Neuronal stem cell (in vitro differentiated cells): ENCODE measurements around the gene CDC42BPA. TPM values are rescaled to one million over a fixed set of nuclear protein-coding genes. Genes with fewer than 3 reads are reported as not detected.
A peak's percentile ranks its signal among the peaks of the same experiment; 100 is the strongest.

Experiments used
- DNase-seq: peaks from one replicate; pipeline ENCODE4 v3.0.0-alpha.2; 2013; ENCODE audit warnings: low spot score
- H2AFZ ChIP-seq: one replicate; pipeline ENCODE4 v1.6.1; 2013; ENCODE audit warnings: mild to moderate bottlenecking, low read length, inconsistent platforms
- H2AK5ac ChIP-seq: 2 replicates; pipeline ENCODE4 v1.6.1; 2013; ENCODE audit warnings: low read depth, mild to moderate bottlenecking, inconsistent platforms, low read length, moderate library complexity, mixed read lengths
- H2BK120ac ChIP-seq: 2 replicates; pipeline ENCODE4 v1.6.1; 2013; ENCODE audit warnings: low read depth, mild to moderate bottlenecking, inconsistent platforms, low read length, moderate library complexity, mixed read lengths
- H2BK12ac ChIP-seq: one replicate; pipeline ENCODE4 v1.6.1; 2013; ENCODE audit warnings: low read length, inconsistent platforms
- H2BK15ac ChIP-seq: 2 replicates; pipeline ENCODE4 v1.6.1; 2013; ENCODE audit warnings: mild to moderate bottlenecking, low read length, inconsistent platforms, mixed read lengths
- H2BK5ac ChIP-seq: one replicate; pipeline ENCODE4 v1.6.1; 2013; ENCODE audit warnings: inconsistent platforms, mild to moderate bottlenecking, low read length, moderate library complexity
- H3K14ac ChIP-seq: one replicate; pipeline ENCODE4 v1.6.1; 2013; ENCODE audit warnings: low read length, inconsistent platforms
- H3K18ac ChIP-seq: 2 replicates; pipeline ENCODE4 v1.6.1; 2013; ENCODE audit warnings: low read length, inconsistent platforms
- H3K23ac ChIP-seq: 2 replicates; pipeline ENCODE4 v1.6.1; 2013; ENCODE audit warnings: low read depth, mild to moderate bottlenecking, mixed read lengths, low read length, inconsistent platforms; ENCODE audit not compliant: poor library complexity
- H3K27ac ChIP-seq: replicated peaks from 3 replicates; pipeline ENCODE4 v1.5.1; 2013; ENCODE audit warnings: low read length, inconsistent platforms
- H3K27me3 ChIP-seq, 3 experiments: 2 replicates each; pipeline ENCODE4 v1.6.1; 2013; ENCODE audit warnings: low read length in 3 of 3, mild to moderate bottlenecking in 2 of 3, inconsistent platforms in 1 of 3, low read depth in 1 of 3, mixed read lengths in 1 of 3, moderate library complexity in 1 of 3; ENCODE audit not compliant: control insufficient read depth in 3 of 3, insufficient read depth in 3 of 3
- H3K36me3 ChIP-seq, 2 donors: replicated peaks in 1 of 2; 2 replicates each; pipeline ENCODE4 v1.6.1; 2013; ENCODE audit warnings: low read length in 2 of 2; ENCODE audit not compliant: control insufficient read depth in 2 of 2, insufficient read depth in 2 of 2
- H3K4ac ChIP-seq: 2 replicates; pipeline ENCODE4 v1.6.1; 2013; ENCODE audit warnings: inconsistent platforms, mild to moderate bottlenecking, low read length, moderate library complexity
- H3K4me1 ChIP-seq, 2 donors: 1 replicate in 1 of 2; 2 replicates in 1 of 2; pipeline ENCODE4 v1.6.1; 2013; ENCODE audit warnings: low read length in 2 of 2, low read depth in 1 of 2; ENCODE audit not compliant: control insufficient read depth in 2 of 2, insufficient read depth in 1 of 2
- H3K4me2 ChIP-seq: one replicate; pipeline ENCODE4 v1.6.1; 2013; ENCODE audit warnings: mild to moderate bottlenecking, low read length, inconsistent platforms; ENCODE audit not compliant: insufficient read depth, poor library complexity, severe bottlenecking
- H3K4me3 ChIP-seq, 2 donors: 2 replicates each; pipeline ENCODE4 v1.5.1; 2013; ENCODE audit warnings: low read length in 2 of 2, mild to moderate bottlenecking in 2 of 2, inconsistent platforms in 1 of 2, moderate library complexity in 1 of 2
- H3K79me1 ChIP-seq: one replicate; pipeline ENCODE4 v1.6.1; 2013; ENCODE audit warnings: low read depth, mild to moderate bottlenecking, inconsistent platforms, low read length, moderate library complexity
- H3K9ac ChIP-seq: one replicate; pipeline ENCODE4 v1.6.1; 2013; ENCODE audit warnings: mild to moderate bottlenecking, low read depth, low read length, inconsistent platforms; ENCODE audit not compliant: poor library complexity
- H3K9me3 ChIP-seq, 2 donors: replicated peaks in 1 of 2; 2 replicates each; pipeline versions ENCODE3 to v1.6.1; 2013; ENCODE audit warnings: low read length in 2 of 2, mild to moderate bottlenecking in 2 of 2, inconsistent platforms in 1 of 2, low read depth in 1 of 2, mixed read lengths in 1 of 2, moderate library complexity in 1 of 2; ENCODE audit not compliant: control insufficient read depth in 2 of 2, insufficient read depth in 1 of 2
- H4K8ac ChIP-seq: one replicate; pipeline ENCODE4 v1.6.1; 2013; ENCODE audit warnings: low read depth, mild to moderate bottlenecking, inconsistent platforms, low read length, moderate library complexity
- H4K91ac ChIP-seq: one replicate; pipeline ENCODE4 v1.6.1; 2013; ENCODE audit warnings: low read length, low read depth, mild to moderate bottlenecking, inconsistent platforms; ENCODE audit not compliant: poor library complexity
- WGBS, 2 donors: extraction: QIAGEN DNeasy Blood & Tissue Kit; methylation state at CpG; one replicate each; pipeline ENCODE4 v1.1.7; 2013; ENCODE audit warnings: missing lambda C conversion rate in 2 of 2, mixed read lengths in 1 of 2; ENCODE audit not compliant: insufficient read length in 2 of 2, insufficient replicate concordance in 1 of 2; ENCODE audit errors: extremely low coverage in 2 of 2; 5-methylcytosine and 5-hydroxymethylcytosine counted together
- polyA plus RNA-seq, 2 experiments: library from polyadenylated mRNA; stranded (reverse); fragments of 200-250 nt; gene quantifications; one replicate each; pipeline ENCODE4 v1.2.3, GENCODE V29; 2013

Gene CDC42BPA, protein sequence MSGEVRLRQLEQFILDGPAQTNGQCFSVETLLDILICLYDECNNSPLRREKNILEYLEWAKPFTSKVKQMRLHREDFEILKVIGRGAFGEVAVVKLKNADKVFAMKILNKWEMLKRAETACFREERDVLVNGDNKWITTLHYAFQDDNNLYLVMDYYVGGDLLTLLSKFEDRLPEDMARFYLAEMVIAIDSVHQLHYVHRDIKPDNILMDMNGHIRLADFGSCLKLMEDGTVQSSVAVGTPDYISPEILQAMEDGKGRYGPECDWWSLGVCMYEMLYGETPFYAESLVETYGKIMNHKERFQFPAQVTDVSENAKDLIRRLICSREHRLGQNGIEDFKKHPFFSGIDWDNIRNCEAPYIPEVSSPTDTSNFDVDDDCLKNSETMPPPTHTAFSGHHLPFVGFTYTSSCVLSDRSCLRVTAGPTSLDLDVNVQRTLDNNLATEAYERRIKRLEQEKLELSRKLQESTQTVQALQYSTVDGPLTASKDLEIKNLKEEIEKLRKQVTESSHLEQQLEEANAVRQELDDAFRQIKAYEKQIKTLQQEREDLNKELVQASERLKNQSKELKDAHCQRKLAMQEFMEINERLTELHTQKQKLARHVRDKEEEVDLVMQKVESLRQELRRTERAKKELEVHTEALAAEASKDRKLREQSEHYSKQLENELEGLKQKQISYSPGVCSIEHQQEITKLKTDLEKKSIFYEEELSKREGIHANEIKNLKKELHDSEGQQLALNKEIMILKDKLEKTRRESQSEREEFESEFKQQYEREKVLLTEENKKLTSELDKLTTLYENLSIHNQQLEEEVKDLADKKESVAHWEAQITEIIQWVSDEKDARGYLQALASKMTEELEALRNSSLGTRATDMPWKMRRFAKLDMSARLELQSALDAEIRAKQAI (N-terminal part only)
- polyA plus RNA-seq (2013, experiment 1 of 2), result 10.3 TPM
- polyA plus RNA-seq (2013, experiment 2 of 2), result 10.3 TPM

DNA sequence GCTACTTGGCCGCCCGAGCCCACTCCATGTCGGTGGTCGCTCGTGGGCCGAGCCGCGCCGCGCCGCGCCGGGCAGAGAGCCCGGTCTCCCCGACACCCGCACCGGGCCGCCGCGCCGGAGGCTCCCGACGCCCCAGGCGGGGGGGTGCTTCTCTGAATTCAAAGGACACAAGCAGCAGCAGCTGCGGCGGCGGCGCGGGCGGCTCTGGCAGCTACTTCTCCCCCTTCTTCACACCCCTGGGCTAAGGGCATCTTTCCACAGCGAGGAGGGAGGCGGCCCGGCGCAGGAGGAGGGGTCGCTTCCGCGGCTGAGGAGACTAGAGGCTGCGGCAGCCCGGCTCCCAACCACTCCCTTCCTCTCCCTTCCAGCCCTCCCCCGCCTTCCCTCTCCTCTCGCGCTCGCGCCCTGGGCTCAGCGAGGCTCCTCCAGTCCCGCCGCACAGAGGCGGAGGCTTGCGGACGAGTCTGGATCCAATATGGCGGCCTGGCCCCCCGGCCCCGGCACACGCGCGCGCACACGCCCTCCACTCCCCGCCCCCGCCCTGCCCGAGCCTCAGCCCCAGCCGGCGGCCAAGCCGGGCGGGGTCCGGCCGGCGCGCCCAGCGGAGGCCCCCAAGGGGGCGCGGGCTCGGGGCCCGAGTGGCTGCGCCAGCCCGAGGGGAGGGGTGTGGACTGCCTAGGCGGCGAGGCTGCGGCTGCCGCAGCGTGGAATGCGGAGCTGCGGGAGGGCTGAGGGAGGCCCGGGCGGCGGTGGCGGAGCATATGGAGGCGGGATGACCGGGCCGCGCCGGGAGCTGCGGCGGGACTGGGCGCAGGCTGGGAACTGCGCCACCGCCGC lies at the start of gene CDC42BPA:
TSS of gene CDC42BPA (minus strand) at position 477 of the 837 bp plus-strand sequence. CDS start 1,310 bp downstream, outside the sequence.
- Histone ChIP-seq H3K27ac (peak within 1 kb of the TSS; percentile 96), H3K4ac (no peak within 1 kb of the TSS), H3K4me1 (peaks cover 4 to 6% of the 10 kb centered on the region in 2 donors), H4K91ac (no peak within 1 kb of the TSS), H2BK120ac (peak within 1 kb of the TSS; percentile 47), H3K14ac (peak within 1 kb of the TSS; percentile 65), H3K9me3 (no peaks in the 10 kb centered on the region), H3K4me3 (peak within 1 kb of the TSS; percentile 55 to 90), H3K4me2 (peak within 1 kb of the TSS; percentile 64), H3K23ac (peak within 1 kb of the TSS; percentile 99), H3K79me1 (no peaks in the 10 kb centered on the region), H3K9ac (peak within 1 kb of the TSS; percentile 93), H2BK15ac (peak within 1 kb of the TSS; percentile 67), H2AK5ac (peak within 1 kb of the TSS; percentile 56), H2BK12ac (no peak within 1 kb of the TSS), H3K27me3 (no peaks in the 10 kb centered on the region), H2AFZ (peak within 1 kb of the TSS; percentile 94), H3K36me3 (no peaks in the 10 kb centered on the region), H3K18ac (peak within 1 kb of the TSS; percentile 99), H2BK5ac (peak within 1 kb of the TSS; percentile 87), H4K8ac (peak within 1 kb of the TSS; percentile 17)
- no CpG with 5 or more reads among the region's 98 CpGs for WGBS, 2 donors
- peak; percentile 77 for DNase-seq

DNA sequence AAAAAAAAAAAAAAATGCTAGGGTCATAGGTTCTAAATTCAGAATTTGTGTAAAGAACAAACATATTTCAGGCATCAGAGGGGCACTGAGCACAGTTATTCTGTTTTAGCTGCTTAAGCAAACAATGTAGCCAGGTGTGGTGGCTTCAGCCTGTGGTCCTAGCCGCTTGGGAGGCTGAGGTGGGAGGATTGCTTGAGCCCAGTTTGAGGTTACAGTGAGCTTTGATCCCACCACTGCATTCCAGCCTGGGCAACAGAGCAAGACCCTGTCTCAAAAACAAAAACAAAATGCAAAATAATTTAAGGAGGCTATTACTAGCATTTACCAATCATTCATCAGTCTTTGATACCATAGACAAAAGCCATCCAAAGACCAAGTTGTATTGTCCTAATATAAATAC lies 49.7 kb upstream of the CDC42BPA start:
- WGBS, 2 donors, result no CpG with 5 or more reads among the region's 1 CpG

DNA sequence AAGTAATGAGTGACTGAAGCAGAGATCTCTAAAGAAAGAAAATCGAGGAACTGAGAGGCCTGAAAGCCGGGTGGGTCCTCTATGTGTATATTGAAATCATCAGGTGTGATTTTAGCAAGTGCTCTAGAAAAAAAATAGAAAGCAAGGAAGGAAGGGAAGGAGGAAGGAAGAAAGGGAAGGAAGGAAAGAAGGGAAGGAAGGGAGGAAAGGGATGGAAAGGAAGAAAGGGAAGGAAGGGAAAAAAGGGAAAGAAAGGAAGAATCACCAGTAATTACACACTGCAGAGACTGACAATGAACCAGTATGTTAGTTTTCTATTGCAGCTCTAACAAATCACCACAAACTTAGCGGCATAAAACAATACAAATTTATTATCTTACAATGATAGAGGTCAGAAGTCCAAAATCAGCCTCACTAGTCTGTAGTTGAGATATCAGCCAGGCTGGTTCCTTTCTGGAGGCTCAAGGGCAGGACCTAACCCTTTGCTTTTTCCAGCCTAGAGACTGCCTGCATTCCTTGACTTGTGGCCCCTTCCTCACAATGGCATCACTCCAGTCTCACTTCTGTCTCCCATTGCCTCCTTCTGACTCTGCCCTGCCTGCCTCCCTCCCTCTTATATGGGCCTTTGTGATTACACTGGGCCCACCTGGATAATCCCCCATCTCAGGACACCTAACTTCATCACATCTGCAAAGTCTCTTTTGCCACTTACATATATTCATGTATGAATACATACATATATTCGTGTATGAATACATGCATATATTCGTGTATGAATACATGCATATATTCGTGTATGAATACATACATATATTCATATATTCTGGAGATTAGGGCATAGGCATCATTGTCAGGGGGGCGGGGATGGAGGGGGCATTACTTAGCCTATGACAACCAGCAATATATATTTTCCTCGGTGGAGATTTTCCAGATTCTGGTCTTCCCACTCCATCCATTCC lies 47.5 kb upstream of the CDC42BPA start:
- H2BK120ac ChIP-seq, result no peak overlapping the region
- no peak for DNase-seq
- H2AK5ac ChIP-seq, result no peak overlapping the region
- H2BK12ac ChIP-seq, result no peak overlapping the region
- no peak overlapping the region for H3K9ac ChIP-seq
- no peak overlapping the region for H3K4ac ChIP-seq
- H3K23ac ChIP-seq, result no peak overlapping the region
- peaks cover 0 to 5% of the 10 kb centered on the region in 2 donors for H3K9me3 ChIP-seq
- H3K27me3 ChIP-seq, result no peaks in the 10 kb centered on the region
- H4K8ac ChIP-seq, result no peak overlapping the region
- no peak overlapping the region for H3K27ac ChIP-seq
- peak overlapping the region; percentile 27 for H3K14ac ChIP-seq
- no peak overlapping the region for H3K18ac ChIP-seq
- no CpG with 5 or more reads among the region's 8 CpGs for WGBS, 2 donors
- no peak overlapping the region for H2AFZ ChIP-seq
- no peak overlapping the region for H4K91ac ChIP-seq
- no peak overlapping the region for H3K4me3 ChIP-seq
- no peak overlapping the region for H3K4me2 ChIP-seq
- no peak overlapping the region for H2BK15ac ChIP-seq
- no peak overlapping the region for H2BK5ac ChIP-seq
- H3K79me1 ChIP-seq, result peaks cover 4% of the 10 kb centered on the region
- H3K36me3 ChIP-seq, result no peaks in the 10 kb centered on the region
- H3K4me1 ChIP-seq, result peaks cover 4 to 5% of the 10 kb centered on the region in 2 donors

More for the DNA sequence above, 49.7 kb upstream of the CDC42BPA start:
- no peak overlapping the region for H3K4ac ChIP-seq
- H2BK120ac ChIP-seq, result no peak overlapping the region
- no peak overlapping the region for H3K14ac ChIP-seq
- H3K27me3 ChIP-seq, result no peaks in the 10 kb centered on the region
- H2AFZ ChIP-seq, result no peak overlapping the region
- no peak overlapping the region for H3K4me2 ChIP-seq
- H3K36me3 ChIP-seq, result no peaks in the 10 kb centered on the region
- no peak for DNase-seq
- H2AK5ac ChIP-seq, result no peak overlapping the region
- H3K23ac ChIP-seq, result no peak overlapping the region
- no peak overlapping the region for H2BK5ac ChIP-seq
- H3K27ac ChIP-seq, result no peak overlapping the region
- H2BK12ac ChIP-seq, result no peak overlapping the region
- H3K4me1 ChIP-seq, result peaks cover 4 to 5% of the 10 kb centered on the region in 2 donors
- H4K8ac ChIP-seq, result no peak overlapping the region
- peaks cover 2% of the 10 kb centered on the region for H3K79me1 ChIP-seq
- H3K18ac ChIP-seq, result no peak overlapping the region
- H3K9me3 ChIP-seq, result peaks cover 0 to 5% of the 10 kb centered on the region in 2 donors
- no peak overlapping the region for H4K91ac ChIP-seq
- no peak overlapping the region for H3K9ac ChIP-seq
- H3K4me3 ChIP-seq, result no peak overlapping the region
- H2BK15ac ChIP-seq, result no peak overlapping the region
